Type B pancreatic cell (in vitro differentiated cells): ENCODE data around the gene ST6GALNAC5. TPM values are rescaled to one million over a fixed set of nuclear protein-coding genes. Genes with fewer than 3 reads are reported as not detected.

Source experiments
- DNase-seq: peaks from one replicate; pipeline ENCODE4 v3.0.0; 2021; ENCODE audit warnings: mixed read lengths; ENCODE audit not compliant: unreplicated experiment; ENCODE audit errors: extremely low spot score
- H3K27ac Mint-ChIP-seq: 2 replicates; pipeline ENCODE4 v1.8.0; 2021; ENCODE audit warnings: mild to moderate bottlenecking, mixed read lengths
- H3K27me3 Mint-ChIP-seq: 2 replicates; pipeline ENCODE4 v1.8.0; 2021; ENCODE audit warnings: mixed read lengths
- H3K36me3 Mint-ChIP-seq: 2 replicates; pipeline ENCODE4 v1.8.0; 2021; ENCODE audit warnings: mixed read lengths
- H3K4me1 Mint-ChIP-seq: one replicate; pipeline ENCODE4 v1.8.0; 2021; ENCODE audit warnings: mixed read lengths; ENCODE audit not compliant: unreplicated experiment
- H3K4me3 Mint-ChIP-seq: 2 replicates; pipeline ENCODE4 v1.8.0; 2021; ENCODE audit warnings: mild to moderate bottlenecking, mixed read lengths
- H3K9me3 Mint-ChIP-seq: 2 replicates; pipeline ENCODE4 v1.8.0; 2021; ENCODE audit warnings: mixed read lengths
- total RNA-seq: library from RNA; stranded (reverse); gene quantifications from 2 replicates; pipeline ENCODE4 v1.2.1, GENCODE V29; 2021; ENCODE audit warnings: low replicate concordance
- TF ChIP-seq, protein P1 (sequence below): fragments of 200-600 bp; sonication (generic); conservative IDR thresholded peaks from 2 replicates; pipeline ENCODE4 v1.5.0; 2021; ENCODE audit warnings: antibody characterized with exemption, mild to moderate bottlenecking

The ST6GALNAC5 gene
- total RNA-seq, 1 donor from 2014 or later: 36.6 TPM

DNA sequence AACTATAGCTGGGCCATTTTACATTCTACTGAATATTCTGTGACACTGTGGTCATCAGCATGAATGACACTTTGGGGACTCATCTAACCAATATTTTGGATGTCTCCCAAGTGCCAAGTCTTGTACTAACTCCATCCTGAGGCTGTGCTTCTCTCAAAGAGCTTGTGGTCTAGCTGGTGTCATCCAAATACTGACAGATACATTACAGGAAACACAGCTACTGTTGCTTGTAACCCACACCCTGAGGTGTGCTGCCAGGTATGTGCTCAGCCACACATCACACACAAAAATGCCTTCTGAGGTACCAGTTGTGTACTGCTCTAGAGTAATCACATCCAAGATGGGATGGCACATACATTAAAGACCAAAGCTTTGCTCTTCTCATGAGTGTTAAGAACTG is 81.6 kb downstream of the ST6GALNAC5 start:
- Mint-ChIP-seq H3K27ac (no peak overlapping the region), H3K27me3 (no peaks in the 10 kb centered on the region), H3K4me1 (peaks cover 8% of the 10 kb centered on the region), H3K36me3 (no peaks in the 10 kb centered on the region), H3K4me3 (no peak overlapping the region), H3K9me3 (no peaks in the 10 kb centered on the region)
- TF ChIP-seq, protein P1, sequence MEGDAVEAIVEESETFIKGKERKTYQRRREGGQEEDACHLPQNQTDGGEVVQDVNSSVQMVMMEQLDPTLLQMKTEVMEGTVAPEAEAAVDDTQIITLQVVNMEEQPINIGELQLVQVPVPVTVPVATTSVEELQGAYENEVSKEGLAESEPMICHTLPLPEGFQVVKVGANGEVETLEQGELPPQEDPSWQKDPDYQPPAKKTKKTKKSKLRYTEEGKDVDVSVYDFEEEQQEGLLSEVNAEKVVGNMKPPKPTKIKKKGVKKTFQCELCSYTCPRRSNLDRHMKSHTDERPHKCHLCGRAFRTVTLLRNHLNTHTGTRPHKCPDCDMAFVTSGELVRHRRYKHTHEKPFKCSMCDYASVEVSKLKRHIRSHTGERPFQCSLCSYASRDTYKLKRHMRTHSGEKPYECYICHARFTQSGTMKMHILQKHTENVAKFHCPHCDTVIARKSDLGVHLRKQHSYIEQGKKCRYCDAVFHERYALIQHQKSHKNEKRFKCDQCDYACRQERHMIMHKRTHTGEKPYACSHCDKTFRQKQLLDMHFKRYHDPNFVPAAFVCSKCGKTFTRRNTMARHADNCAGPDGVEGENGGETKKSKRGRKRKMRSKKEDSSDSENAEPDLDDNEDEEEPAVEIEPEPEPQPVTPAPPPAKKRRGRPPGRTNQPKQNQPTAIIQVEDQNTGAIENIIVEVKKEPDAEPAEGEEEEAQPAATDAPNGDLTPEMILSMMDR: no peak
- DNase-seq: no peak

DNA sequence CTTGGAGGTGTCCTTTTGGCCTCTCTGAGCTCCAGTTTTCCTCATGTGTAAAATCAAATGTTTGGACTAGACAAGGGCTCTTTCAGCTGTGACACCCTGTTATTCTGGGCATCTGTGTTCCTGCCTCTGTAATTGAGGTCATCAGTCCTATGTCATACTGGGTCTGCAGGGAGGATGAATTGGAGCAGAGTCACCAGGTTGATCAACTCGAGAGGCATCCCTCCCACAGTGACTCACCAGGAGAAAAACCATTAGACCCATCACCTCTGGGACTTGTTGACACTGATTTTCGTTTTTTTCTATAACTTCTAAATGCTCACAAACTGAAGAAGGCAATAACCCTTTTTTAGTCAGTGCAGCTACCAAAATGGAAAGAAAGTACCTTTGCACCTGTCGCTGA is 82.2 kb downstream of the ST6GALNAC5 start:
- no peaks in the 10 kb centered on the region for H3K27me3 Mint-ChIP-seq
- no peak overlapping the region for H3K4me3 Mint-ChIP-seq
- TF ChIP-seq, protein P1: no peak
- no peaks in the 10 kb centered on the region for H3K9me3 Mint-ChIP-seq
- no peak overlapping the region for H3K27ac Mint-ChIP-seq
- no peaks in the 10 kb centered on the region for H3K36me3 Mint-ChIP-seq
- peaks cover 7% of the 10 kb centered on the region for H3K4me1 Mint-ChIP-seq
- DNase-seq: no peak

DNA sequence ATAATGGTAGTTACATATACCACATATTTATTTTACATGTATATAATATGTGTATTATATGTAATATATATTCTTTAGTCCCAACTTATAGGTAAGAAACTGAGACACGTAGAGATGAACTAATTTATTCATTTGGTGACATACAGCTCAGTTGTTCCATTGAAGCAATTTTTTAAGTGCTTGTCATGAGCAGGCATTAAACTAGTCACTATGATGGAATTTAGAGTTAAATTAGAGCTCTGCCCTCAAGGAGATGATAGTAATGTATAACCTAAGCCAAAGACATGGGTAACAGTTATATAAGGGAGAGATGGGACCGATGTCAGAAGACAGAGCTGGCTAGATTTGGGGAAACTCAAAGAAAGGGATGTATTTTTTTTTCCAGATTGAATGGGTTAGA is 83.0 kb downstream of the ST6GALNAC5 start:
- Mint-ChIP-seq H3K27me3 (no peaks in the 10 kb centered on the region), H3K9me3 (no peaks in the 10 kb centered on the region)
- TF ChIP-seq, protein P1: no peak

DNA sequence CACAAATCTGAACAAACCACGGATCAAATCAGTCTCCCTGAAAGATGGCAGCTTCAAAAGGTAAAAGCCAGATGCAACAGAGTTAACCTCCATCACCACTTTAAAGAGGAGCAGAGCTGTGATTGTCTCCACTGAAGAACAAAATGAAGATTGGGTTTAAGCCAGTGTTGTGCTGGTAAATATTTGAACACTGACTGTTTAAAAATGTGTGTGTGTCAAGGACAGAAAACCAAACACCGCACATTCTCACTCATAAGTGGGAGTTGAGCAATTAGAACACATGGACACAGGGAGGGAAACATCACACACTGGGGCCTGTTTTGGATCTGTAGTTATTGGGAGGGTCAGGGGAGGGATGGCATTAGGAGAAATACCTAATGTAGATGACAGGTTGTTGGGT is 83.9 kb downstream of the ST6GALNAC5 start:
- Mint-ChIP-seq H3K4me3 (no peak overlapping the region), H3K36me3 (no peaks in the 10 kb centered on the region), H3K4me1 (no peaks in the 10 kb centered on the region), H3K9me3 (no peaks in the 10 kb centered on the region), H3K27me3 (no peaks in the 10 kb centered on the region), H3K27ac (no peak overlapping the region)
- no peak for DNase-seq
- TF ChIP-seq, protein P1: no peak

More for the DNA sequence above, 83.0 kb downstream of the ST6GALNAC5 start:
- no peak overlapping the region for H3K27ac Mint-ChIP-seq
- no peaks in the 10 kb centered on the region for H3K36me3 Mint-ChIP-seq
- H3K4me3 Mint-ChIP-seq: no peak overlapping the region
- no peaks in the 10 kb centered on the region for H3K4me1 Mint-ChIP-seq
- DNase-seq: no peak

DNA sequence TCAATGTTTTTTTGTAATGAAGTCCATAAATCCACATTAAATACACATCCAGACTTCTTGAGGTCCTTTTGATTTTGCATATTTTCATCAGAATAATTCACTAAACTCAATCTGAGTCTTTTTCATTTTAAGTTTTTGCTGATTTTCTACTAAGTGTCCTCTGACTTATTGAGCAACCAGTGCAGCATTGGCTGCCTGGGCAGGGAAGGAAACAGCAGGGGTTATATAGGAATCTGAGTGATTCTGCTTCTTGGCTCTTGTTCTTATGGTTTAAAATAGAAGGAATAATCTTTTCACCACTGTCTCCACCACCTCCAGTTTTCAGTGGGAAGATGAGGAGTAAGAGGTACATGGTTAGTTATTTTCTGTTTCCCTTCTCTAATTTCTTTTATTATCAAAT is 88.4 kb downstream of the ST6GALNAC5 start:
- H3K4me3 Mint-ChIP-seq: no peak overlapping the region
- no peak overlapping the region for H3K27ac Mint-ChIP-seq
- TF ChIP-seq, protein P1: no peak
- DNase-seq: no peak
- no peaks in the 10 kb centered on the region for H3K36me3 Mint-ChIP-seq
- no peaks in the 10 kb centered on the region for H3K9me3 Mint-ChIP-seq
- no peaks in the 10 kb centered on the region for H3K4me1 Mint-ChIP-seq
- H3K27me3 Mint-ChIP-seq: no peaks in the 10 kb centered on the region

DNA sequence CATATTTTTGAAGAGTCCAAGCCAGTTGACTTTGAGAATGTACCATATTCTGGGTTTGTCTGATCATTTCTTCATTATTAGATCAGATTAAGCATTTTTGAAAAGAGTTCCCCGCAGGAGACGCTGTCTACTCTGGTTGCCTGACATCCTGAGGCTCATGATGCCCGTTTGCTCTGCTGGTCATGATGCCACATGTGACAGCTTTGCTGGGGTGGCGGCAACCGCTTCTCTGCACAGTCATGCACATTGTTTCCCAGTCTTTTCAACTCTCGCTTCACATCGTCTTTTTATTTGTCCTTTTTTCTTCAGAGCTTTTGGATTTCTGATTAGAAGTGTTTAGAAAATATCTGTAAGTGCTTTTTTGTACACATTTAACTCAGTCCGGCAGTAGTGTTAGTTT is 90.7 kb downstream of the ST6GALNAC5 start:
- H3K4me3 Mint-ChIP-seq: no peak overlapping the region

More for the DNA sequence above, 90.7 kb downstream of the ST6GALNAC5 start:
- Mint-ChIP-seq H3K36me3 (no peaks in the 10 kb centered on the region), H3K9me3 (no peaks in the 10 kb centered on the region), H3K27me3 (no peaks in the 10 kb centered on the region), H3K4me1 (no peaks in the 10 kb centered on the region), H3K27ac (no peak overlapping the region)
- TF ChIP-seq, protein P1: no peak
- DNase-seq: no peak
